H1 (cell line): ENCODE data around the gene ZNF282. TPM values are rescaled to one million over a fixed set of nuclear protein-coding genes. Genes with fewer than 3 reads are reported as not detected.

ENCODE experiments used
- BCL11A ChIP-seq, 2 experiments: IDR thresholded peaks; one replicate each; pipeline ENCODE4 v1.6.1; 2011; ENCODE audit warnings: low read depth in 2 of 2, low read length in 2 of 2, mild to moderate bottlenecking in 2 of 2
- CHD7 ChIP-seq: fragments of 300-600 bp; sonication (generic); IDR thresholded peaks from 2 replicates; pipeline ENCODE4 v1.7.1; 2012; ENCODE audit warnings: low read length, moderate library complexity, mild to moderate bottlenecking, inconsistent platforms; ENCODE audit not compliant: insufficient replicate concordance
- E2F6 ChIP-seq: IDR thresholded peaks from 2 replicates; pipeline ENCODE4 v1.6.1; 2012; ENCODE audit warnings: inconsistent platforms
- EP300 ChIP-seq, 2 experiments: IDR thresholded peaks; 1 replicate in 1 of 2; 2 replicates in 1 of 2; pipeline ENCODE4 v1.6.1; 2011 to 2012; ENCODE audit warnings: low read depth in 2 of 2, low read length in 2 of 2, mild to moderate bottlenecking in 2 of 2, borderline replicate concordance in 1 of 2, inconsistent platforms in 1 of 2, moderate library complexity in 1 of 2
- MAFK ChIP-seq: IDR thresholded peaks from 2 replicates; pipeline ENCODE4 v1.6.1; 2012; ENCODE audit warnings: low read depth, mild to moderate bottlenecking, improper control_type of control experiment, low read length
- RBBP5 ChIP-seq: IDR thresholded peaks from 2 replicates; pipeline ENCODE4 v1.7.1; 2012; ENCODE audit warnings: low read depth, mild to moderate bottlenecking, inconsistent platforms, low read length, moderate library complexity, borderline replicate concordance
- polyA plus RNA-seq, 7 experiments: library from polyadenylated mRNA; depleted of rRNA in 3 of 7; stranded (reverse) in 5 of 7; unstranded in 2 of 7; fragments of >200 nt in 5 of 7; fragments of 200-250 nt in 2 of 7; gene quantifications; 1 replicate in 5 of 7; 2 replicates in 1 of 7; 4 replicates in 1 of 7; pipeline versions ENCODE4 v1.2.1 to v1.2.3, GENCODE V29; 2011 to 2013; ENCODE audit warnings: missing spikeins in 2 of 7, mixed read lengths in 2 of 7
- total RNA-seq: library from RNA; stranded (reverse); fragmentation: NEBNext Ultra II Directional; extraction: Animal tissue kit (Norgen Biotek cat#: 25700); gene quantifications from 2 replicates; pipeline ENCODE4 v1.2.1, GENCODE V29; 2021

ZNF282 gene
- total and polyA plus RNA-seq, 2 of the 8 experiments (the other 6 are each of a cell fraction or from before 2014, with no cell fraction given), result 16.9 to 36.3 TPM

GRCh38 chr7:149217570-149217969 is 22.2 kb downstream of the ZNF282 start (continued):
- TF ChIP-seq CHD7, result no peak
- TF ChIP-seq MAFK, result no peak
- TF ChIP-seq E2F6, result no peak
- TF ChIP-seq RBBP5, result no peak
- TF ChIP-seq BCL11A (IDR thresholded peaks at IDR 0.05; ENCODE audit: low read depth in 2 of 2, low read length in 2 of 2), result no peak
- no peak for TF ChIP-seq EP300 (IDR thresholded peaks at IDR 0.05; ENCODE audit: borderline replicate concordance in 1 of 2, low read depth in 2 of 2, low read length in 2 of 2)
